GM19452 (cell line): ENCODE data around the gene ASMTL.
"Not testable (repeated sequence)": the region's sequence is repeated elsewhere in the genome, so short reads cannot be mapped to it uniquely, and the experiment has no call there.

ENCODE experiments used
- ATAC-seq: cut with Tn5 transposase; IDR thresholded peaks from one replicate; pipeline ENCODE4 v1.9.1; 2021; ENCODE audit not compliant: unreplicated experiment

The ASMTL gene

DNA sequence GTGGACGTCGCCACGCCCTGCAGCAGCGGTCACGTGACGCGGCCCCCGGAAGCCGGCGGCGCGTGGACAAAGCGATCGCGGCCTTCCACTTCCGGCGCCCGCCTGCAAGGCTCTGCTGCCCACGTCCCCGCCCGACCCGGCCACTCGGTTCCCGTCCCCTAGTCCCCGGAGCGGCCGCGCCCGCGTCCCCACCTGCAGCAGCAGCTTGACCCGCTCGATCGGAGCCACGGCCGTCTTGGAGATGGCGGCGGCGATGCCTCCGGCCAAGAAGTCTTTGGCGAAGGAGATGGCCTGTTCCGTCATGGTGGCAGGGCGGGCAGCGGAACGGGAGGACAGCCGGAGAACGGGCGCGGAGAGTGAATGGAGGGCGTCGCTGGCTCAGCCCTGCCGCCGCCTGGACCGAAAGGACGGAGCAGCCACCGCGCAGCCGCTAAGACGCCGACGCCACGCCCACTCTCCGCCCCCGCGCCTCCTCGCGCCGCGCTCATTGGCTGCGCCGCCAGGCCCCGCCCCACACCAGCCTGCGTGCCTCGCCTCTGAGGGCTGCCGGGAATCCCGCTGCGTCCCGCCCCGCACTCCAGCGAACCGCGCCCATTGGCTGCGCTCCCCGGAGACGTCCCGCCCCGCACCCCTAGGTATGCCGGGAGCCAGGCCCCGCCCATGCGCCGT, 60.9 kb downstream of the ASMTL start, which contains the start of gene SLC25A6:
Gene SLC25A6 (minus strand): TSS at position 407 of the 669 bp plus-strand sequence. CDS start 104 bp downstream, at position 303.
- peak; percentile 94 for ATAC-seq

DNA sequence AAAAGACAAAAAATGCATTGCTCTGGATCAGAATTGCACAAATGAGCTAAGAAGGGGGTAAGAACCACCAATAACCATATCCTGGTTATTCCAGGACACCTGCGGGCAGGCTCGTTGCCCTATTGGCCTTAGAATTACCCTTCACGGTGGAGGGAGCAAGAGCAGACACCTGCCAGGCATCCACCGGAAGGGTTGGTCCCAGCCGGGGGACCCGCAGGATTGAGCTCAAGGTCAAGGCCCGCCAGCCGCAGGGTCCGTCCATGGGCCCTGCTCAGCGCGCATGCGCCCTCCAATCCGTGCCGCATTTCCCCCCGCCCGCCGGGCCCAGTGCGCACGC, 61.4 kb downstream of the ASMTL start:
- ATAC-seq: no peak

DNA sequence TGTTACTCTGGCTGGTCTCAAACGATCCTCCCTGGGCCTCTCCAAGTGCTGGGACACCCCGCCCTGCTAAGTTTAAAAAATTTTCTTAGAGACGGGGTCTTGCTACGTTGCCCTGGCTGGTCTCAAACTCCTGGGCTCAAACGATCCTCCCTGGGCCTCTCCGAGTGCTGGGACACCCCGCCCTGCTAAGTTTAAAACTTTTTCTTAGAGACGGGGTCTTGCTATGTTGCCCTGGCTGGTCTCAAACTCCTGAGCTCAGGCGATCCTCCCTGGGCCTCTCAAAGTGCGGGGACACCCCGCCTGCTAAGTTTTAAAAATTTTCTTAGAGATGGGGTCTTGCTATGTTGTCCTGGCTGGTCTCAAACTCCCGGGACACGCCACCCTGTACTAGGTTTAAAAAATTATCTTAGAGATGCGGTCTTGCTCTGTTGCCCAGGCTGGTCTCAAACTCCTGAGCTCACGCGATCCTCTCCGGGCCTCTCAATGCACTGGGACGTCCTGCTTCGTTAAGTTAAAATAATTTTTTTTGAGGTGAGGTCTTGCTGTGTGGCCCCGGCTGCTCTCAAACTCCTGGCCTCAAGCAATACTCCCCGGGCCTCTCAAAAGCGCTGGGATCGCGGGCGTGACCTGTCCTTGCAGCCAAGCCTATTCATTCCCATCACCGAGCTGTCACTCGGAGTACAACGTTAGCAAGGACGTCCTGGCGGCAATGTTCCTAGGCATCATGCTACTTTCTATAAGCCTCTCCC, 61.9 kb downstream of the ASMTL start:
- ATAC-seq: no peak

DNA sequence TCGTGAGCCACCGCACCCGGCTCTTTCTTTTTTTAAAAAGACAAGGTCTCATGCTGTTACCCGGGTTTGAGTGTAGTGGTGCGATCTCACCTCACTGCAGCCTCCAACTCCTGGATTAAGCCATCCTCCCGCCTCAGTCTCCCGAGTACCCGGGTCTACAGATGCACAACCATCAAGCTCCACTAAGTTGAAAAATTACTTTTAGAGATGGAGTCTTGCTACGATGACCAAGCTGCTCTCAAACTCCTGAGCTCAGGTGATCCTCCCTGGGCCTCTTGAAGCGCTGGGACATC, 62.8 kb downstream of the ASMTL start:
- ATAC-seq: no peak

DNA sequence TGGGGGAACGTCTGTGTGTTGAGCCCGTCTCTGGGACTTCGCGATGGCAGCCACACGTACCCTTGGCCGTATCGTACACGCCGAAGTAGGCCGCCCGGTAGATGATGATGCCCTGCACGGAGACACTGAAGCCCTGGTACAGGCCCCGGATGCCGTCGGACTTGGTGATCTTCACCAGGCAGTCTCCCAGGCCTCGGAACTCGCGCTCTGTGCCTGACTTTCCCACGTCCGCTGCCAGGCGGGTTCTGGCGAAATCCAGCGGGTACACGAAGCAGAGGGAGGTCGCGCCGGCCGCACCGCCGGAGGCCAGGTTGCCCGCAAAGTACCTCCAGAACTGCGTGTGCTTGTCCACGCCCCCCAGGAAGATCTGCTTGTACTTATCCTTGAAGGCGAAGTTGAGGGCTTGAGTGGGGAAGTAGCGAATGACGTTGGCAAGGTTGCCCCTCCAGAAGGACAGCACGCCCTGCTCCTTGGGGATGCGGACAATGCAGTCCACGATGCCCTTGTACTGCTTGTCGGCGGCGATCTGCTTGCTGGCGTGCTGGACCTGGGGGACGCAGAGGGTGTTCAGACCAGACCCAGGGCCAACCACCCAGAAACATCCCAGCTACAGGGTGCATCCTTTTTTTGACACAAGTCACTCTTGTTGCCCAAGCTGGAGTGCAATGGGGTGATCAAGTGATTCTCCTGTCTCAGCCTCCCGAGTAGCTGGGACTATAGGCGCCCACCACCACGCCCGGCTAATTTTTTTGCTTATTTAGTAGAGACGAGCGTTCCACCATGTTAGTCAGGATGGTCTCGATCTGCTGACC, 63.3 kb downstream of the ASMTL start:
- no peak for ATAC-seq

DNA sequence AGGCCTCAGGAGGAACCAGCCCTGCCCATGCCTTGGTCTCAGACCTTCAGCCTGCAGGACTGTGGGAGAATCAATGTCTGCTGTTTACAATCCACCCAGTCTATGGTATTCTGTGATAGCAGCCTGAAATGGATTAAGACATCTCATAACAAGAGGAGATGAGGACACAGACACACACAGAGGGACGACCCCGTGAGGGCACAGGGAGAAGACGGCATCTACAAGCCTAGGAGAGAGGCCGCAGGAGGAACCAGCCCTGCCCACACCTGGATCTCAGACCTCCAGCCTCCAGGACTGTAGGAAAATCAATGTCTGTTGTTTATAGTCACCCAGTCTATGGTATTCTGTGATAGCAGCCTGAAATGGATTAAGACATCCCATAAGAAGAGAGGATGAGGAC, 64.1 kb downstream of the ASMTL start:
- no peak for ATAC-seq

DNA sequence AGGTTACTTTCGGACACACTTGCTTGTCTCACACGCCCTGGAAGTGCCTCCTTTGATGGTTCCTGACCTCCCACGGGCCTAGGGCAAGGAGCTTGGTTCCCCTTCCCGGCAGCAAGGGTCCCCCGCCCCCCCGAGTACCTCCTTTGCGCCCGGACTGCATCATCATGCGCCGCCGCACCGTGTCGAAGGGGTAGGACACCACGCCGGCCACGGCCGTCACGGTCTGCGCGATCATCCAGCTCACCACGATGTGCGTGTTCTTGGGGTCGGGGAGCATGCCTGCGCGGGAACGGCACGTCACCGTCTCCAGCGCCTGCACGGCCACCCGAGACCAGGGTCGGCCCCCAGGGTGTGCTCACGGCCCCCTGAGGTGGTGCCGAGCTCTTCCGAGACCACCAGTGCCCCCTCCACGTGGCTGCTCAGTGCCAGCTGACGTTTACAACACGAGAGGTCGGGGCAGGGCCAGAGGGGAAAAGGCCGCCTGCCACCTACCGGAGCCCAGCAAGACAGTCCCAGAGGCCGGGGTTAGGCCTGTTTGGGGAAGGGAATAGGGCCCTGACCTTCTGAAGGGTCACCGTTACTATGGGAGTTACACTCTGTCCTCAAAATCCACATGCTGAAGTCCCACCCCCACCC, 65.5 kb downstream of the ASMTL start:
- no peak for ATAC-seq

DNA sequence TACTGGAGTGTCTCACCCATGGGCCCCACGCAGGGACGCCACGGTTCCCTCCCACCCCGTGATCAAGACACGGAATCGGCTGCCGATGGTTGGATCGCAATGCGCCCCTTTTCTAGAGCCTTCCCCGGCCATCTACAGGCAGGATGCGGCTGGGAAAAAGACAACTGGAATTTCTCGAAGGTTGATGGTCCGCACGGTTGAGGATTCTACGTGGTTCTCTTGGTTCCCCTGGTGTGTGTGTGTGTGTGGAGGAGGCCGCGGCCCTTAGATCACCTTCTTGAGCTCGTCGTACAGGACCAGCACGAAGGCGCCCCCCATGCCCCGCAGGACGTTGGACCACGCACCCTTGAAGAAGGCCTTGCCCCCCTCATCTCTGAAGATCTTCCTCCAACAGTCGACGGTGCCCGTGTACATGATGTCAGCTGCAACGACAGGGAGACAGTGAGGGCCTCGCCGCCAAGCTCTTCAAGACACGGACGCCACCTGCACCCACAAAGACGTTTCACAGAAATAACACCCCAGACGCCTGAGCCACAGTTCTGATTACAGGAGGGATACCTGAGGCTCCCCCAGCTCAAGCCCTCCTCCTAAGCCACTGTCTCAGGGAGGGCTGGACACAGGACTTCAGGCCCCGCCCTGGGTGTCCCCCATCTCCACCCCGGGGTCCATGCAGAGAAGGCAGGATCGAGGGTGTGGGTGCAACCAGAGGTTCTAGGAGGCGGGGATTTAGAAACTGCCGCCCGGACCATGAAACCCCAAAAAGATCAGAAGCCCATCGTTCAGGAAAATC, 66.2 kb downstream of the ASMTL start:
- no peak for ATAC-seq

DNA sequence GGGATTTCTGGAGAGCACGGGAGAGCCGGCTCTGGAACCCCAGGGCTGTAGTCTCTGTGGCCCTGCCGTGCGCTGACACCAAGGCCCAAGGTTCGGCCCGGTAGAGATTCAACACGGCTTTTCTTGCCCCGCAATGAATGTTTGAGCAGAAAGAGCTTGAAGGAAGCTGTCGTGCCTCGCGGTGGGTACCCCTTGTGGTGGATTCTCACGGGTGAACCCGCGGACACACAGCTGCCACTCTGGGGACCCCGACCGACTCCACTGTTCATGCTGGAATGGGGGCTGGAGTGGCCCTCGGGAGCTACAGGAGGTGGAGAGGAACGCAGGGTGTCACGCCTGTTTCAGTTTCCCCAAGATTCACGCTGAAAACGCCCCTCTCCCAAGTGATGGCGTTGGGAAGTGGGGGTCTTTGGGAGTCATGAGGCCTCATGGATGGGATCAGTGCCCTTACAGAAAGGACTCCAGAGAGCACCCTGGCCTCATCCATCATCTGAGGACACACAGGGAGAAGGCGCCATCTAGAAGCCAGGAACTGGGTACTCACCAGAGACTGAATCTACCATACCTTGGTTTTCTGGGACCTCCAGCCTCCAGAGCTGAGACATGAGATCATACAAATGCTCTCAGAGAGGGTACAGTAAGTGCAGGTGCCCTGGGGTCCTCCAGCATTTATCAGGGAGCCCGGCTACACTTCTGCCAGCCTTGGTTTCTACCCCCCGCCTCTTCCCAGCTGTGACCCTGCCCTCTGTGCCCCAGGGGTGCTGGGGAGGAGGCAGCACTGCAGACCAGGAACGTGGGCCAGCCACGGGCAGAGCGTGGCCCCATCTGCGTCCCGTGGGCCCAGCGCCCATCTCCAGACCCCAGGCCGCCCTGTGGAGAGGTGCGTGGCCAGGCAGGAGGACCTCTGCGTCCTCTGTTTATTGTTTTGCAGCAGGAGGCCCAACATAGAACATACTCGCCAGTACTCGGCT, 67.2 kb downstream of the ASMTL start:
- no peak for ATAC-seq

DNA sequence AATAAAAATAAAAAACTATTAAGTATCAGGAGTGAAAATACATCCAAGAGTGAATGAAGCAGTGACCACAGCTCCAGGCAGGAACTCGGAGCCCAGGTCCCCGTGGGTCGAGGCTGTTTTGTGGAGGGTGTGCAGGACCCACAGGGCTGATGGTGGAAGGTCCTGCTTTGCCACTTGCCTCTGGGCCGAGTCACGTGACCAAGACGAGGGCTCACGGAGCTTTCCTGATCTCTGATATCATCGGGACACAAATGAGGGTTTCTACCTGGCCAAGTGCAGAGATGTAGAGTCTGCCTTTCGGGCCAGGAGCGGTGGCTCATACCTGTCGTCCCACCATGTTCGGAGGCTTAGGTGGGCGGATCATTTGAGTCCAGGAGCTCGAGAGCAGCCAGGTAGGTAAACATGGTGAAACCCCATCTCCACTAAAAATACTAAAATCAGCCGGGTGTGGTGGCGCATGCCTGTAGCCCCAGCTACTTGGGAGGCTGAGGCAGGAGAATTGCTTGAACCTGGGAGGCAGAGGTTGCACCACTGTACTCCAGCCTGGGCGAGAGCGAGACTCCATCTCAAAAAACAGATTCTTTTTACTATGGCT, 68.0 kb downstream of the ASMTL start:
- ATAC-seq: no peak

DNA sequence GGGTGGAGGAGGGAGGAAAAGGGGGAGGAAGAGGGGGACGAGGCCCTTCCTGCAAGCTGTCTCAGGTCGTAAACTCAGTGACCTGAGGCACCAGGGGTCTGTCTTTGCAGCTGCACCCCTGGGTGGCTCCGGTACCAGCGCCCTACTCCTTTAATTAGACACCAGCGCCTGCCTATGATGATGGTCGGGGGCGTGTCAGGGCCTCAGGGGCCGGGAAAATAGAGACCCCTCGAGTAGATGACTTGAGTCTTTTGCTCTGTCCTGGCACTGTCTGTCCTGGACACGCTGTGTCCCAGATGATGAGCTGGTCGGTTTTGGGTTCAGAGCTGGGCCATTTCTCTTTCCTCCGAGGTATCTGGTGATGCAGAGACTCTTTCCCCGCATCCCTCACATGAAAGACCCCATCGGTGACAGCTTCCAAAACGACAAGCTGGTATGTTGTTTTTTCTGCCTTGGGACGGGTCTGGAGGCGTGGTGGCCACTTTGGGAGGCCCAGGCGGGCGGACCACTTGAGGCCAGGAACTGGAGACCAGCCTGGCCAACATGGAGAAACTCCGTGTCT, 72.0 kb downstream of the ASMTL start:
- no peak for ATAC-seq

DNA sequence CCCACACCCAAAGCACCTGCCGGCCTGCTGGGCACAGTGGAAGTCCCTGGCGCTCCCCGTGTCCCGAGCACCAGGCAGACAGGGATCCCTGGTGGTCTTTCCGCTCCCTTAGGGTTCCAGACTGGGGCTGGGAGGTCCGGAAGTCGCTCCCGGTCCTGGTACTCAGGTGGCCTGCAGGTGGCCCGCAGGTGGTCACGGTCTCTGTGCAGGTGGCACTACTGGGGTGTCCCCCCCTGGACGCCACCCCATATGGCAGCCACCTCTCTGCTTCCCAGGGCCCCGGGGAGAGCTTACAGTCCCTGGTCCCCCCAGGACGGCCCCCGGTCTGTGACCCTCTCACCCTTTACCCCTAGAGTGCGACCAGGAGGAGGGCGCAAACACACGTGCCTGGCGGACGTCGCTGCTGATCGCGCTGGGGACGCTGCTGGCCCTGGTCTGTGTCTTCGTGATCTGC, 74.4 kb downstream of the ASMTL start:
- ATAC-seq: no peak

DNA sequence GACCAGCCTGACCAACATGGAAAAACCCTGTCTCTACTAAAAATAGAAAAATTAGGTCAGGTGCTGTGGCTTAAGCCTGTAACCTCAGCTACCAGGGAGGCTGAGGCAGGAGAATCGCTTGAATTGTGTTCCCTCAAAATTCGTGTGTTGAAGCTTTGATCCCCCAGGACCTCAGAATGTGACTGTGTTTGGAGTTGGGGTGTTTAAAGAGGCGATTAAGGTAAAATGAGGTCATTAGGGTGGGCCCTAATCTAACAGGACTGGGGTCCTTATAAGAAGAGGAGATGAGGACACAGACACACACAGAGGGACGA, 84.4 kb downstream of the ASMTL start:
- ATAC-seq: no peak

DNA sequence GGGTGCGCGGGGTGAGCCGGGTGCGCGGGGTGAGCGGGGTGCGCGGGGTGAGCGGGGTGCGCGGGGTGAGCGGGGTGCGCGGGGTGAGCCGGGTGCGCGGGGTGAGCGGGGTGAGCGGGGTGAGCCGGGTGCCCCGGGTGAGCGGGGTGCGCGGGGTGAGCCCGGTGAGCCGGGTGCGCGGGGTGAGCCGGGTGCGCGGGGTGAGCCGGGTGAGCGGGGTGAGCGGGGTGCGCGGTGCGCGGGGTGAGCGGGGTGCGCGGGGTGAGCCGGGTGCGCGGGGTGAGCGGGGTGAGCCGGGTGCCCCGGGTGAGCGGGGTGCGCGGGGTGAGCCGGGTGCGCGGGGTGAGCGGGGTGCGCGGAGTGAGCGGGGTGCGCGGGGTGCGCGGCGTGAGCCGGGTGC, 86.3 kb downstream of the ASMTL start:
- ATAC-seq: not testable (repeated sequence)

DNA sequence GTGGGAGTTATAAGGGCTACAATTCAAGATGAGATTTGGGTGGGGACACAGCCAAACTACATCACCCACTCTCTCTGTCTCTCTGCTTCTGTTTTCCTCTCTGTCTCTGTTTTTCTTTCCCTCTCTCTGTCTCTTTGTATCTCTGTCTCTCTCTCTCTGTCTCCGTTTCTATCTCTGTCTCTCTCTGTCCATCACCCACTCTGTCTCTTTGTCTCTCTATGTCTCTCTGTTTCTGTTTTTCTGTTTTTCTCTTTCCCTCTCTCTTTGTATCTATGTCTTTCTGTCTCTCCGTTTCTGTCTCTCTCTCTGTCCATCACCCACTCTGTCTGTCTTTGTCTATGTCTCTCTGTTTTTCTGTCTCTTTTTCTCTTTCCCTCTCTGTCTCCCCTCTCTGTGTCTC, 90.8 kb downstream of the ASMTL start:
- no peak for ATAC-seq

DNA sequence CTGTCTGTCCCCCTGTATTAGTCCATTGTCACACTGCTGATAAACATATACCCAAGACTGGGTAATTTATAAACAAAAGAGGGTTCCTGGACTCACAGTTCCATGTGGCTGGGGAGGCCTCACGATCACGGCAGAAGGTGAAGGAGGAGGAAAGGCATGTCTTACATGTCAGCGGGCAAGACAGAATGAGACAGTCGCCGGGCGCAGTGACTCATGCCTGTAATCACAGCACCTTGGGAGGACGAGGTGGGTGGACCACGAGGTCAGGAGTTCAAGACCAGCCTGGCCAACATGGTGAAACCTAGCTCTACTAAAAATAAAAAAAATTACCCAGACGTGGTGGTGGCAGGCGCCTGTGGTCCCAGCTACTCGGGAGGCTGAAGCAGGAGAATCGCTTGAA, 91.4 kb downstream of the ASMTL start:
- no peak for ATAC-seq

DNA sequence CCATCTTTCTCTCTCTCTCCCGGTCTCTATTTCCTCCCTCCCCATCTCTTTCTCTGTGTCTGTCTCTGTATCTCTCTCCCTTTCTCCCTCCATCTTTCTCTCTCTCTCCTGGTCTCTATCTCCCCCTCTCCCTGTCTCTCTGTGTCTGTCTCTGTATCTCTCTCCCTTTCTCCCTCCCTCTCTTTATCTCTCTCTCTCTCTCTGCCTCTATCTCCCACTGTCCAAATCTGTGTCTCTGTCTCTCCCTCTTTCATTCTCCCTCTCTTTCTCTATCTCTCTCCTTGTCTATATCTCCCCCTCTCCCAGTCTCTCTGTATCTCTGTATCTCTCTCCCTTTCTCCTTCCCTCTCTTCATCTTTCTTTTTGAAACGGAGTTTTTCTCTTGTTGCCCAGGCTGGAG, 92.5 kb downstream of the ASMTL start:
- ATAC-seq: no peak

DNA sequence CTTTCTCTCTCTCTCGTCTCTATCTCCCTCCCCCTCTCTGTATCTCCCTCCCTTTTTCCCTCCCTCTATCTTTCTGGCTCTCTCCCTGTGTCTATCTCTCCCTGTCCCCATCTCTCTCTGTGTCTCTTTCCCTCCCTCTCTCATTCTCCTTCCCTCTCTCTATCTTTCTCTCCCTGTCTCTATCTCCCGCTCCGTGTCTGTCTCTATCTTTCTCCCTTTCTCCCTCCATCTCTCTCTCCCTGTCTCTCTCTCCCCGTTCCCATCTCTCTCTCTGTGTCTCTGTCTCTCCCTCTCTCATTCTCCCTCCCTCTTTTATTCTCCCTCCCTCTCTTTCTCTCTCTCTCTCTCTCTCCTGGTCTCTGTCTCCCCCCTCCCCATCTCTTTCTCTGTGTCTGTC, 93.2 kb downstream of the ASMTL start:
- no peak for ATAC-seq

DNA sequence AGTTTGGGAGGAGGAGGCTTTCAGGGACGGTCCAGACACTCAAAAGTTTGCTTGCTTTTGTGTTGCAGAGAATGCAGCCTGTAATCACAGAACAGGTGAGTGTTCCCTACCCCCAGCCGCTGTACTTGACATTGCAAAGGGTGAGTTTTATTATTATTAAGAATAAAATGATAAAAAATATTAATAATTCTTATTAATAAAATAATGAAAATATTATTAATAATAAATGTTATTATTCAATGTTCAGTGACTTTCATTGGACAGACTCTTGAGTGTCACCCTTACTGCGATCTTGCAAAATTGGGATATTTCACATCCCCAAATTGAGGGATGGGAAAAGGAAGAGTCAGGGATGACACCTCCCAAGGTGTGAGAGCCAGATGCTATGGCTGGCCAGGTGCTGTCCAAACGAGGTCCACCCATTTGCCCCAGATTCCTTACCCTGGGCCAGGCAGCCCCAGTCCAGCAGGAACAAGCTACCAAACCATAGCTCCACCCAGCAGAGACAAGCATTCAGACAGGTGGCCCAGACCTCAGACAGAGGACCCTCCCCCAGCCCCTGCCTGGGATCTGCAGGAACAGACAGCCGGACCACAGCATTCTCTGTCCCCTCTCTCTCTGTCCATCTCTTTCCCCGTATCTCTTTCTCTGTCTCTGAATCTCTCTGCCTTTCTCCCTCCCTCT, 93.8 kb downstream of the ASMTL start:
- no peak for ATAC-seq
